B cell (primary cell): ENCODE measurements around the gene ZBTB16. TPM values are rescaled to one million over a fixed set of nuclear protein-coding genes. Genes with fewer than 3 reads are reported as not detected.

ENCODE experiments used
- ATAC-seq: fragments of 200-7000 bp; cut with Tn5 transposase; one replicate; pipeline ENCODE4 v1.10.0; 2021; ENCODE audit warnings: low read depth, mild to moderate bottlenecking, moderate number of reproducible peaks, moderate library complexity
- CTCF ChIA-PET: fragments of 350-600 bp; sonication (Branson Sonifier 250); formaldehyde crosslinking; loops from one replicate; lab custom pipeline; 2021; ENCODE audit warnings: antibody characterized with exemption, inconsistent platforms; lab: Charles Lee
- POLR2A ChIA-PET: fragments of 350-600 bp; sonication (Branson Sonifier 250); formaldehyde crosslinking; loops from one replicate; lab custom pipeline; 2021; ENCODE audit warnings: antibody characterized with exemption; lab: Charles Lee
- DNase-seq: peaks from one replicate; pipeline ENCODE4 v3.0.0; 2013
- H2AFZ ChIP-seq: 2 replicates; pipeline ENCODE4 v1.6.1; 2012; ENCODE audit warnings: mild to moderate bottlenecking, low read depth, low read length; ENCODE audit not compliant: insufficient read depth, poor library complexity, severe bottlenecking
- H3K27ac ChIP-seq, 2 donors: 1 replicate in 1 of 2; 2 replicates in 1 of 2; pipeline ENCODE4 v1.5.1; 2012 to 2013; ENCODE audit warnings: low read length in 2 of 2, mild to moderate bottlenecking in 2 of 2, moderate library complexity in 1 of 2
- H3K27me3 ChIP-seq, 4 experiments: fragments of 200-600 bp in 1 of 4; sonication (generic) in 1 of 4; replicated peaks in 1 of 4; 1 replicate in 2 of 4; 2 replicates in 2 of 4; pipeline versions ENCODE4 v1.6.1 to v1.7.0; 2013 to 2016; ENCODE audit warnings: low read length in 3 of 4, mild to moderate bottlenecking in 2 of 4, mixed read lengths in 1 of 4, moderate library complexity in 1 of 4; ENCODE audit not compliant: insufficient read depth in 4 of 4, control insufficient read depth in 3 of 4; ENCODE audit errors: control extremely low read depth in 1 of 4
- H3K36me3 ChIP-seq, 2 experiments: replicated peaks in 1 of 2; 1 replicate in 1 of 2; 2 replicates in 1 of 2; pipeline versions ENCODE4 v1.6.1 to v1.7.1; 2013; ENCODE audit warnings: low read length in 1 of 2; ENCODE audit not compliant: insufficient read depth in 2 of 2, control insufficient read depth in 1 of 2; ENCODE audit errors: control extremely low read depth in 1 of 2, extremely low read depth in 1 of 2
- H3K4me1 ChIP-seq, 2 donors: fragments of 200-600 bp in 1 of 2; sonication (generic) in 1 of 2; 1 replicate in 1 of 2; 2 replicates in 1 of 2; pipeline versions ENCODE4 v1.5.1 to v1.6.1; 2013 to 2017; ENCODE audit warnings: low read length in 2 of 2; ENCODE audit not compliant: control insufficient read depth in 2 of 2, insufficient read depth in 2 of 2
- H3K4me2 ChIP-seq: replicated peaks from 2 replicates; pipeline ENCODE3; 2012; ENCODE audit warnings: mild to moderate bottlenecking, low read depth, low read length; ENCODE audit not compliant: poor library complexity, severe bottlenecking
- H3K4me3 ChIP-seq, 5 experiments: fragments of 200-600 bp in 1 of 5; sonication (generic) in 1 of 5; 1 replicate in 3 of 5; 2 replicates in 2 of 5; pipeline versions ENCODE4 v1.5.1 to v1.7.0; 2011 to 2016; ENCODE audit warnings: low read length in 4 of 5, mild to moderate bottlenecking in 4 of 5, low read depth in 2 of 5, control low read depth in 1 of 5, moderate library complexity in 1 of 5; ENCODE audit not compliant: insufficient read depth in 1 of 5; ENCODE audit errors: control extremely low read depth in 1 of 5, extremely low read depth in 1 of 5
- H3K79me2 ChIP-seq: fragments of 200-600 bp; sonication (generic); one replicate; pipeline ENCODE4 v1.6.0; 2016; ENCODE audit warnings: low read length; ENCODE audit not compliant: control insufficient read depth, insufficient read depth
- H3K9ac ChIP-seq: fragments of 200-600 bp; sonication (generic); 2 replicates; pipeline ENCODE4 v1.6.1; 2017; ENCODE audit warnings: mild to moderate bottlenecking, low read length, moderate library complexity
- H3K9me3 ChIP-seq, 3 donors: one replicate each; pipeline versions ENCODE4 v1.6.1 to v1.7.1; 2013; ENCODE audit warnings: low read length in 2 of 3; ENCODE audit not compliant: control insufficient read depth in 2 of 3, insufficient read depth in 1 of 3; ENCODE audit errors: control extremely low read depth in 1 of 3
- H4K20me1 ChIP-seq: 2 replicates; pipeline ENCODE4 v1.6.0; 2012; ENCODE audit warnings: mild to moderate bottlenecking, low read length; ENCODE audit not compliant: insufficient read depth, control insufficient read depth, poor library complexity, severe bottlenecking
- H3K27ac Mint-ChIP-seq: one replicate; pipeline ENCODE4 v1.8.0; 2021; ENCODE audit warnings: mixed read lengths
- H3K27me3 Mint-ChIP-seq: one replicate; pipeline ENCODE4 v1.8.0; 2021; ENCODE audit warnings: mixed read lengths
- H3K4me1 Mint-ChIP-seq: one replicate; pipeline ENCODE4 v1.8.0; 2021; ENCODE audit warnings: mixed read lengths
- H3K4me3 Mint-ChIP-seq: one replicate; pipeline ENCODE4 v1.8.0; 2021; ENCODE audit warnings: mixed read lengths
- H3K9me3 Mint-ChIP-seq: one replicate; pipeline ENCODE4 v1.8.0; 2022; ENCODE audit warnings: mixed read lengths; ENCODE audit not compliant: insufficient read depth
- CTCF ChIP-seq: fragments of 200-600 bp; IDR thresholded peaks from one replicate; pipeline ENCODE4 v1.8.0; 2022; ENCODE audit warnings: antibody characterized with exemption, mild to moderate bottlenecking
- EZH2 ChIP-seq: IDR thresholded peaks from 2 replicates; pipeline ENCODE4 v1.6.1; 2012; ENCODE audit warnings: borderline replicate concordance, low read depth, mild to moderate bottlenecking, moderate library complexity, low read length; ENCODE audit not compliant: insufficient read depth, poor library complexity, severe bottlenecking
- WGBS: methylation state at CpG from one replicate; pipeline ENCODE4 v1.1.5; 2013; ENCODE audit warnings: missing lambda C conversion rate; ENCODE audit not compliant: insufficient coverage; 5-methylcytosine and 5-hydroxymethylcytosine counted together
- intact Hi-C: fragments of 100-400 bp; cut with micrococcal nuclease; formaldehyde crosslinking; loops from one replicate; pipeline ENCODE4 v1.10.0; 2022
- polyA plus RNA-seq: library from polyadenylated mRNA; depleted of rRNA; stranded (reverse); fragments of >200 nt; gene quantifications from 2 replicates; pipeline ENCODE4 v1.2.3, GENCODE V29; 2012
- total RNA-seq, 2 donors: library from RNA; stranded (reverse); fragments of 120-200 nt in 1 of 2; gene quantifications; 1 replicate in 1 of 2; 2 replicates in 1 of 2; pipeline versions ENCODE4 v1.2.3 to v1.2.4, GENCODE V29; 2013 to 2022

ZBTB16 gene
- total and polyA plus RNA-seq, 2 donors (not counting 1 experiment from before 2014, with no cell fraction given) = 16.0 to 20.6 TPM

DNA sequence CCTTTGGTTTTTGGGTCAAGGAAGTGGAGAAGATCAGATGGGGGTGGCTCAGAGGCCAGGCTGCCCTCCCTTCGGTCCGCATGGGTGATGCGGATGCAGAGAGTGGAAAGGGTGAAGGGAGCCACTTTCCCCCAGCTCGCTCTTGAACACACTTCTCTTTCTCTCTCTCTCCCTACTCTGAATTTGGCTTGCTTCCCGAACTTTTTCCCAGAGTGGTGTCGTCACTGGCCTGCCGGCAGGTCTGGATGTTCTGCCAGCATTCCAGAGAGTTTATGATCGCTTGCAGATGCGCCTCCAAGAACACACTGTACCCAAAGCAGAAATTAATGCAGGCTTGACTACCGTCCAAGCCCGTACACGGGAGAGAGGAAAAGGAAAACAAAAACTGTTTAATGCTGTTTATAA, 103.2 kb downstream of the ZBTB16 start:
- Histone ChIP-seq H3K27ac (no peak overlapping the region), H3K4me1 (peaks cover 84 to 87% of the 10 kb centered on the region in 2 donors), H3K79me2 (no peaks in the 10 kb centered on the region), H4K20me1 (no peaks in the 10 kb centered on the region), H3K9ac (no peak overlapping the region), H3K36me3 (no peaks in the 10 kb centered on the region), H3K27me3 (no peaks in the 10 kb centered on the region), H2AFZ (peak overlapping the region; percentile 20), H3K4me2 (peak overlapping the region; percentile 37), H3K4me3 (no peak overlapping the region), H3K9me3 (no peaks in the 10 kb centered on the region)
- DNase-seq = no peak
- Mint-ChIP-seq H3K9me3 (no peaks in the 10 kb centered on the region), H3K27me3 (peaks cover 7% of the 10 kb centered on the region), H3K27ac (peak overlapping the region; percentile 81), H3K4me3 (peak overlapping the region; percentile 21), H3K4me1 (peaks cover 92% of the 10 kb centered on the region)
- no peak for ATAC-seq
- 46% methylated on average over 3 of the region's 12 CpGs for WGBS
- intact Hi-C loops = no loop called here
- CTCF ChIA-PET = interaction anchor here (0.7 to 8.7 kb wide), 2 partner anchors 9 to 98 kb away, joined by 3 to 100 read pairs; no protein-coding TSS in a partner anchor
- no peak for TF ChIP-seq EZH2
- no peak for TF ChIP-seq CTCF
- POLR2A ChIA-PET = interaction anchor here (0.6 to 1.3 kb wide), 2 partner anchors 12 to 34 kb away, joined by 3 to 9 read pairs; no protein-coding TSS in a partner anchor

DNA sequence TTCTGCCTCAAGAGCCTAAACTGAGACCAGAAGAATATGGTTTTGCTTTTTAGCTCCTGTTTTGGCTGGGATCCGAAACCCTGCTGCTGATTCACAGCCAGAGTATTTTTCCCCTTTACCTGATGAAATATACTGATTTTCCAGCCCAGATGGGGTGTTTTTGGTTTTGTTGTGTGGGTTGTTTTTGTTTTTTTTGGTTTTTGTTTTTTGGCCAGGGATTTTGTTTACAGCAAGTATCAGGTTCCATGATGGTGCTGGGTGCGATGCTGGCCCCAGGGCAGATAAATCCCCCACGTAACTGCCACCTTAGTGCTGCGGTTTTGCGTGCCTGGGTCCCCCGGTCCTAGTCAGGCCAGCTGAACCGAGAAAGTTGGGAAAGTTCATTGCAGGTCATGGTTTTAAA, 103.7 kb downstream of the ZBTB16 start:
- Histone ChIP-seq H3K79me2 (no peaks in the 10 kb centered on the region), H3K9ac (no peak overlapping the region), H3K27ac (no peak overlapping the region), H3K4me3 (no peak overlapping the region), H3K9me3 (no peaks in the 10 kb centered on the region), H3K4me1 (peaks cover 84 to 88% of the 10 kb centered on the region in 2 donors), H3K36me3 (no peaks in the 10 kb centered on the region), H3K4me2 (peak overlapping the region; percentile 37), H4K20me1 (no peaks in the 10 kb centered on the region), H3K27me3 (no peaks in the 10 kb centered on the region), H2AFZ (no peak overlapping the region)
- ChIA-PET CTCF (interaction anchor here (1.0 to 1.9 kb wide), 2 partner anchors 23 to 98 kb away, joined by 3 to 4 read pairs; no protein-coding TSS in a partner anchor), POLR2A (interaction anchor here (0.6 to 1.3 kb wide), 2 partner anchors 11 to 33 kb away, joined by 3 to 9 read pairs; no protein-coding TSS in a partner anchor)
- intact Hi-C loops = no loop called here
- no peaks in the 10 kb centered on the region for H3K9me3 Mint-ChIP-seq
- DNase-seq = no peak
- TF ChIP-seq CTCF (no peak), EZH2 (no peak)
- ATAC-seq = no peak
- H3K4me3 Mint-ChIP-seq = peak overlapping the region; percentile 18
- peaks cover 92% of the 10 kb centered on the region for H3K4me1 Mint-ChIP-seq
- 93% methylated on average over 2 of the region's 7 CpGs for WGBS
- H3K27me3 Mint-ChIP-seq = peaks cover 7% of the 10 kb centered on the region
- H3K27ac Mint-ChIP-seq = peak overlapping the region; percentile 75
